GM20431 (cell line): ENCODE results near the gene PRKN.

Experiments used
- in situ Hi-C: fragments of 300-500 bp; cut with MseI, MboI; formaldehyde crosslinking; loops from one replicate; pipeline ENCODE4 v1.15.0; 2020; ENCODE audit warnings: low sequenced_read_pairs; ENCODE audit not compliant: unreplicated experiment

PRKN gene

DNA sequence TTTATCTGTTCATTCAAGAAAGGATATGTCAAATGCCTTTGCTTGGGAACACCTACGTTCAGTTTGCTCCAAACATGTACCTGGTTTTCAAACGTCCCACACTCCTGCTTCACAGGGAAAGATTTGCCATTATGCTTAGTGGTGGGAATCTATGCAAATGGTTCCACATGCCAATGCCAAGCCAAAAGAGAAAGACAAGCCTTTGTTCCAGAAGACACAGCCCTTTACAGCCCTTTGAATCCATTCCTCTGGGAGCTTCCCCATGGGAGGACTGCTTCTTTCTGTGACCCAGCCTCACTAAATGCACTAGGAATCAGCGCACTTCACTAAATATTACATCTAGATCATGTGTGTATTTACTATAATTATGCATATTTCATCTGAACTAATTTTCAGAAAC, 619.5 kb downstream of the PRKN start:
- in situ Hi-C loops = no loop called here

DNA sequence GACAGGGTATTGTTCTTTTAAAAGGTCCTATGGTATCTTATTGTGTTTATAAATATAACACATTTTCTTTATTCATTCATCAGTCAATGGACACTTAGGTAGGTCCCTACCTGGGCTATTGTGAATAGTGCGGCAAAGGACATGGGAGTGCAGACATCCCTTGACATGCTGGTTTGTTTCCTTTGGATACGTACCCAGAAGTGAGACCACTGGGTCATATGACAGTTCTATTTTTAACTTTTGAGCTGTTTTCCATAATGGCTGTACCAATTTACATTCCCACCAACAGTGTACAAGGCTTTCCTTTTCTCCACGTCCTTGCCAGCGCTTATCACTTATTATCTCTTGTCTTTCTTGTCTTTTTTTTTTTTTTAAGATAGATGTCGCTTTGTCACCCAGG, 627.5 kb downstream of the PRKN start:
- in situ Hi-C loops = no loop called here

DNA sequence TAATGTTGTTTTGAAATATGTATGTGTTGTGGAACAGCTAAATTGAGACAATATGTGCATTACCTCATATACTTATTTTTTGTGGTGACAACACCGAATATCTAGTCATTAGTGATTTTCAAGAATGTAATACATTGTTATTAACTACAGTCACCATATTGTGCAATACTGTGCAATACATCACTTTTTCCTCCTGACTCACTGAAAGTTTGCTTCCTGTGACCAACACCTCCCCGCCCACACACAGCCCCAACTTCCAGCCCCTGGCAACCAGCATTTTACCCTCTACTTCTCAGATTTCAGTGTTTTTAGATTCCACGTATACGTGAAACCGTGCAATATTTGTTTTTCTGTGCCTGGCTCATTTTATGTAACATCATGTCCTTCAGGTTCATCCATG, 627.9 kb downstream of the PRKN start:
- in situ Hi-C loops = no loop called here

DNA sequence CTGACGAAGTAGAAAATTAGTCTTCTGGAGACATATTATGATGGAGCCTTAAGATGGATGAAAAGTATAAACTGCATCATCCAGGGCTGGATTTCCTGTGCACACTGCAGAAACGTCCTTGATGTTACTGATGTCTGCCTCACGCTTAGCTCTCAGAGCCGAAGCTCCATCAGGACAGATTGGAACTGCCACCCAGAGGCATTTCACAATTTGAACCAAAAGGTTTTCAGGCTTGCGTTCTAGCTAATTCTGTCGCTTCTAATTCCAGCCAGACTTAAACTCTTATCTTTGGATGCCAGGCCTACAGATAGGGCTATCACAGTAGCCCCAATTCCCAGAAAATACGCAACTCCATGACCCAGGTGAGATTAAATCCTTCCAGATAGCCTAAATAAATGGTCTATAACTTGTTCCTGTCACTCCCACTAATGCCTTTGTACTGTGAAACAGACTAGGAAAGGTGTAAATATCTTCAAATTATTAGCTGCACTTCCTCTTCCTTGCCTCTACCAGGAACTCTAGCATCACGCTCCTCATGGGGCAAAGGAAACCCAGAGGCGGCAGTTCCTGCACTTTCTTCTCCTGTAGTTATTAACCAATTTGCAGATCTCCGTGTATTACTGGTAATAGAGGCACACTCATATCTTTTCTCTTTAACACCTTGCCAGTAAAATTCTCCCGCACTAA, 634.6 kb downstream of the PRKN start:
- in situ Hi-C loops = no loop called here

DNA sequence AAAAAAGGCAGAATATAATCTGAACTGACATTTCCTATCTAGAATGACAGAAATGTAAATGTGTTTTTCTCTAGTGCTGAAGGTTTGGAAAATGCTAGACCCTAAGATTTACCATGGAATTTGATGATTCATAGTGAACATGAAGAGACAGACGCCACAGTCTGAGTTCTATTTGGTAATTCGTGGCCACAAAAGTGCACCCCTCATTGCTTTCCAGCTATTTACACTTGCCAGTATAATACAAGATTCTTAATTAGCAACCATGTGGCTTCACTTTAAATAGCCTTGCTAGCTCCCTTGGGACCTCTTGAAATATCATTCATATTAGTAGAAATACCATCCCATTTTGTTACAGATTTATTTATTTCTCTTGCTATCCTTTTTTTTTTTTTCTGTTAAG, 636.8 kb downstream of the PRKN start:
- in situ Hi-C loops = no loop called here

DNA sequence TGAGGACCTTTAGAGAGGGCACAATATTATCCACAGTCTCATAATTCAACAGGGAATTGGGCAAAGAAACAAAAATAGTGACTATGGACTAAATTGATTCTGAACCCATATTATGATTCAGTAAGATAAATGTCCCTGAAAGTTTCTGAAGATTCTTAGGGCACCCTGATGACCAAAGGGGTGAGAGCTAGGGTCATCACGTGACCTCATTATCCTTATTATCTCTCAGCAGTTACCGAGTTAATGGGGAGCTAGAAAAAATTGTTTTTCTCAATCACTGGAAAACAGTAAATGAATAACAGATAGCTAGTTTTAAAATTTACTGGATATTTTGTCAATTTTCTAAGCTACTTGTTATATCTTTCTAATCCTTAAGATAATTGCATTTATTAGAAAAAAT, 639.5 kb downstream of the PRKN start:
- in situ Hi-C loops = no loop called here

DNA sequence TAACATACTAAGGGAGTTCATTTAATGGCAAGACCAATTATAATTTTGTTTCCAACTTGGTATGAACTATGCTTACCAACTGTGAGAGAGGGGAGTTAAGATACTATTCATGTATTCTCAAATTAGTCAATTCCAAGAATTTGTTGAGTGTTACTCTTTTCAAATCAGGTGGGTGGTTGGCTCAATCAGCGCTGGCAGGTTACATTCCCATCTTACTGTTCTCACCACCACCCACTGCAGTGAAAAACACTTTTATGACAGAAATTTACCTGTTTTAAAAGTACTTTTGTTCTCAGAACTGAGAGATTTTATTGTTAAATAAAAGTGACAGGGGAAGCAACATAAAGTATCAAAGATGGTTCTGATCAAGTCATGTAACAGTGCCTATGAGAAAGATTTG, 642.0 kb downstream of the PRKN start:
- in situ Hi-C loops = no loop called here

DNA sequence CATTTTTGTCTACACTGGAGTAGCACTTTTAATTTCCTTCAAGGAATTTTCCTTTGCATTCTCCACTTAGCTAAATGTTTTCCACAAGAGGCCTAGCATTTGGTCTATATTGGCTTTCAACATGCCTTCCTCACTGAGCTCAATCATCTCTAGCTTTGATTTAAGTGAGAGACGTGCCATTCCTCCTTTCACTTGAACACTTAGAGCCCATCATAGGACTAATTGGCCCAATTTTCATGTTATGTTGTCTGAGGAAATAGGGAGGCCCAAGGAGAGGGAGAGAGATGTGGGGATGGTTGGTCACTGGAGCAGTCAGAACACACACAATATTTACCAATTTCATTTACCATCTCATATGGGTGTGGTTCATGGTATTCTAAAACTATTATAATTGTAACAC, 645.0 kb downstream of the PRKN start:
- in situ Hi-C loops = no loop called here

DNA sequence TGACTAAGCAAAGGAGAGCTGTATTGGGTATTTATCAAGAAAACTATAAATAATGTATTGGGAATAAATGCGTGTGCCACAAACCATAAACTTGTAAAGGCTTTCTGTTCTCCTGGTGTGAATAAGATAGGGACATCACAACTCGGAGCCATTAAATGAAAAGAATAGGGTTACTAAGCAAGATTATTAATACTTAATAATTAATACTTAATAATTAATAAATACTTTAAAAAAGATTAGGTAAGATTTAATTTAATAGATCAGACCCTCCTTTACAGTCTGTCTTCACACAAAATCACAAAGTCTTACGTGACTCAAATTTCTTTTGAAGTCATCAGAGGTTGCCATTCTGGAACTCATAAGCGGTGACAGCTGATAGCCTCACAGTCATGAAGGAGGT, 648.9 kb downstream of the PRKN start:
- in situ Hi-C loops = no loop called here

DNA sequence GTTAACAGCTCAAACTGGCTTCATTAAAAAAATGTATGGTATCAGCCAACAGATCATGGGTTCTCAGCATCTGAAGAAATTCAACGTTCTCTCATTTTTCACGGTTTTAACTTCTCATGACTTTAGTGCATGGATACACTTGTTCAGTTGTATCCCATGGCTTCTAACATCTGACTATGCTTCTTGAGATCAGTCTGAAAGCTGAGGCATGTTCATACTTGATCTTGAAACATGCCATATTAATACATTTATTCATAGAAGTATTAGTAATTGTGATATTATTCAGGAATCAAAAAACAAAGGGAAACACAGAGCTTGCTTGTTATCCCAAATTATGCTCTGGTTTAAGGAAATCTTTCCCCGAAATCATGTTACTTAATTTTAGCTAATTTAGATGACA, 649.4 kb downstream of the PRKN start:
- in situ Hi-C loops = no loop called here

DNA sequence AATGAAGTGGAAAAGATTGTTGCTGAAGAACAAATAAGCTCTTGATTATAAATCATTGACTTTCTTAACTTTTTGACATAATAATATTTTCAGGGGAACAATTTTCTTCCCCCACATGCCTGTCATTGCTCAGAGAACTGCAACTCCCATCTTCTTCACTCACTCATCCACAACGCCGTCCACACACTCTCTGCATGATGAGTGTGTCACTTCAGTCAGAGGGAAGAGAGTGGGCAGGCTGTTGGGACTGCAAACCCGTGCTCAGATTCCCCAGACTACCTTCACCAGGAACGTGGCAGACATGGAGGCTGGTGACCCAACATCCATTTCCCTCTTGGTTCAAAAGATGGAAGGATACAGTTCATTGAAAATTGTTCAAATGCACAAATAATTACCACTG, 650.8 kb downstream of the PRKN start:
- in situ Hi-C loops = no loop called here

DNA sequence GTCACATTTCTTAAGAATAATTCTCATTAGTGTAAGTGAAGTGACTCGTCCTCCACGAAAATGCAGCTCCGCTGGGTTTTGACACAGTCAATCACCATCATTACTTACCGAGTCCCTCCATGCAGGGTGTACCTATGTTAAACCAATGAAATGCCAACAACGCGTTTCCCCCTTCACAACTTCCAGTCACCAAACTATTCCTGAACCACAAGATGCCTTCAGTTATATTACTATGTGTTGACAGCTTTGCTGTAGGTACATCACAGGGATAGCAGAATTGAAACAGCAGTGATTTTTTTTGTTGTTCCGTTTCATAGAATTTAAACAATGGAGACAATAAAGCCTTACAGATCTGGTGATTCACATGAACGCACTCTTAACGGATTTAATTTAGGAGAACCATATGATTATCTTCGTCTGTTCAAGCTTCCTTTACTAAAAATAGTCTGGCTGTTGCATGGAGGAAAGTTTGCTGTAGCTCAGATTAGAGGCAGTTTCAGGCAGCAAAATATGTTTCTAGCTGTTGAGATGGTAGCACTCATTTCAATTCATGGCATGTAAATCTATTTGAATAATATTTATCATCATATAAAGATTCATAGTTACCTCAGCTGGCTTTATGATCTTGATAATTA, 652.8 kb downstream of the PRKN start:
- in situ Hi-C loops = no loop called here

DNA sequence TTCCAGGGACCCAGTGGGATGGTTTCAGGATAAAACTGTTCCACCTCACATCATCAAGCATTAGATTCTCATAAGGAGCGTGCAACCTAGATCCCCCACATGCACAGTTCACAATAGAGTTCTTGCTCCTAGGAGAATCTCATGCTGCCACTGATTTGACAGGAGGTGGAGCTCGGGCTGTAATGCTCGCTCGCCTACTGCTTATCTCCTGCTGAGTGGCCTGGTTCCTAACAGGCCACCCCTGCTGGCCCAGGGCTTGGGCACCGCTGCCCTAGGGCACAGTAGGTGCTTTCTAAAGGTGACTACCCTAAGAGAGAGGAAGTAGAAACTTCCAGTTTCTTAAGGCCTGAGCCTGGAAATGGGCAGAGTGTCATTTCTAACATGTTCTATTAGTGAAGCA, 656.9 kb downstream of the PRKN start:
- in situ Hi-C loops = no loop called here

DNA sequence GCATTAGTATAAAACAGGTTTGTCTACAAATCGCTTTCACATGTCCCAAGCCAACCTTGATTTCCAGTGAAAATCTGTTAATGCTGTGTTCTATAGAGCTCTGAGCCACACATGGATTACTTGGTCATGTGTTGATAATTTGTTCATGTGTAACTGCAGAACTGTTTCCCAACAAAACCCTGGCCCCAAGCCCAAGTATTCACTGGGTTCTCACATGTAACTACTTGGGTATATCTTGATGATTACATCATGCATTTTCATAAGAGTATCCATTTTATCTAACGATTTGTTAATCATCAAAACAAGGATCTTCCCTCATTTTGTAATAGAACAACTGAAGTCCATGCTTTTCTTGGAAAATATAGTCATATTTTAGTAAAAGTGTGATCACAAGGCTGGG, 657.6 kb downstream of the PRKN start:
- in situ Hi-C loops = no loop called here

DNA sequence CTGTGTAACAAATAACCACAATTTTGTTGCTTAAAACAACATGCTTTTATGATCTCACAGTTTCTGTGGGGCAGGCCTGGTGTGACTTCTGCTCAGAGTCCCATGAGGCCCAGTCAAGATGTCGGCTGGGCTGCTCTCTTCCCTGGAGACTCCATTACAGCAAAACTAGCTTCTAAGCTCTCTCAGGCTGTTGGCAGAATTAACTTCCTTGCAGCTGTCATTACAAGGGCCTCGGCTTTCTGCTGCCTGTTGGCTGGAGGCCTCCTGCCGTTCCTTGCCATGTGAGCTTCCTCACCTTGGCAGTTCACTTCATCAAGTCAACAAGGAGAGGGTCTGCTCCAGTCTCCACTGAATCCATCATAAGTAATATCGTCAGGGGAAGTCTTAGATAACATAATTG, 659.2 kb downstream of the PRKN start:
- in situ Hi-C loops = no loop called here

DNA sequence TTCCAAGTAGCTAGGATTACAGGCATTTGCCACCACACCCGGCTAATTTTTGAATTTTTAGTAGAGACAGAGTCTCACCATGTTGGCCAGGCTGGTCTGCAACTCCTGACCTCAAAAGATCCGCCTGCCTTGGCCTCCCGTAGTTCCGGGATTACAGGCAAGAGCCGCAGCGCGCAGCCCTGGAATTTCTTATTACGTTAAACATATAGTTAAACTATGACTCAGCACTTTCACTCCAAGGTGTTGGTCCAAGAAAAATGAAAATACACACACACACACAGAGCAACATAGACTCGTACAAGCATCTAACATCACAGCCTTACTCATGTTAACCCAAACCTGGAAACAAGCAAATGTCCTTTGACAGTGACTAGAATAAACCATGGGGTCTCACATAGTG, 663.9 kb downstream of the PRKN start:
- in situ Hi-C loops = no loop called here

DNA sequence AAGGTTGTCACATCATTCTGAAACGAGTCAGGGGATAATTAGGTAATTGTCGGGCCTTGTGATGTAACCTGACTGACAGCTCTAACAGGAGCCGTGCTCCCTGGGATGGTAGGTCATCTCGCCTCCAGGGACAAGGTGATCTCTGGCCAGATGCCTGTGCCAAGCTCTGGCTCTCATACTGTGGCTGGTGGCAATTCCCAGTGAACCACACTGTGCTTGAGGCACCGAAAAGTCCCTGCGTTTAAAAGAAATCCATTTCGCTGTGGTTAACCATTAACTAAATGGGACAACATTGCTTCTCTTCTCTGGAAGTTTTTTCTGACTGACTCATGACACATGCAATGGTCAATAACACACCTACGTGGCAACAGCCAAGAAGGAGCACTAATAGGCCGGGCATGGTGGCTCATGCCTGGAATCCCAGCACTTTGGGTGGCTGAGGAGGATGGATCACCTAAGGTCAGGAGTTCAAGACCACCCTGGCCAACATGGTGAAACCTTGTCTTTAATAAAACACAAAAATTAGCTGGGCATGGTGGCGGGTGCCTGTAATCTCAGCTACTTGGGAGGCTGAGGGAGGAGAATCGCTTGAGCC, 669.2 kb downstream of the PRKN start:
- in situ Hi-C loops = no loop called here

DNA sequence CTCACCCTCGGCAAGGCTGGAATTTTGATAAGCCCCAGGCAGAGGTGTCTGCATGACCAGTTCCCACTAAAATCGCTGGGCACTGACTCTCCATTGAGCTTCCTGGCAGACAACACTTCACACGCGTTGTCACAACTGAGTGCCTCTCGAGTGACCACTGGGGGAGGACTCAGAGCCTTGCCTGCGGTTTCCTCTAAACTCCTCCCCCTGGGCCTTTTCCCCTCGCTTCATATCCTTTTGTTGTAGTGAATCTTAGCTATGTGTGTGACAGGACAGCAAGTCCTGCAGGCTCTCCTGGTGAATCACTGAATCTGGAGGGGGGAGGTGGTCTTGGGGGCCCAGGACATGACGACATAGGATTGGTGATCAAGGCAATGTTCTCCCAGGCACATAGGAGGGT, 670.8 kb downstream of the PRKN start:
- in situ Hi-C loops = no loop called here

DNA sequence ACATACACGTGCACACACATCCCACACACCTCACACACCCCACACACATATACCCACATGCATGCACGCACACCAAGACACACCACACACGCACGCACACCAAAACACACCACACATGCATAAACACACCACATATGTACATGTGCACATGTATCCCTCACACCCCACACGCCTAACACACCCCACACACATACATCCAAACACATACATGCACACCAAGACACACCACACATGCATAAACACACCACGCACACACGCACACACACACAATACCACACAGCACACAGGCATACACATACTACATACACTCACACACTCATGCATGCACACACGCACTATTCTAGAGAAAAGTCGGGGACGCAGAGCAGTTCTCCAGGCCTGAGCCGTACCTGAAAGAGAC, 671.5 kb downstream of the PRKN start:
- in situ Hi-C loops = no loop called here

DNA sequence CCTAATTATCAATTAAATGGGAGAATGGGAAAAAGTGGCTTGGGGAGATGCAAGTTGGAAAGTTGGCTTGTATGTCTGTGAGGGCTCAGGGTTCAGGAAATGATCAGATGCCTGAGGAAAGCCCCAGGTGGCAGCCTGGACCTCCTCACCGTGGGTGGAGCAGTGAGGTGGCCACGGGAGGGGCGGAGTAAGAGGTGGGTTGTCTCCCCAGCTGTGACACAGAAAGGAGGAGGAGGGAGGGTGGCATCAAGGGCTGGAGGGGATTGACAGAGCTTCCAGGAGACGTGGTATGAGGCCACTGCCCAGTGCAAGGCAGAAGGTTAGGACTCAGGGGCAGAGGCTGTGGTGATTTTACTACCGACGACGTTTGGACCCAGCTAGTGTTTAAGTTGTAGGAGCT, 672.2 kb downstream of the PRKN start:
- in situ Hi-C loops = no loop called here

DNA sequence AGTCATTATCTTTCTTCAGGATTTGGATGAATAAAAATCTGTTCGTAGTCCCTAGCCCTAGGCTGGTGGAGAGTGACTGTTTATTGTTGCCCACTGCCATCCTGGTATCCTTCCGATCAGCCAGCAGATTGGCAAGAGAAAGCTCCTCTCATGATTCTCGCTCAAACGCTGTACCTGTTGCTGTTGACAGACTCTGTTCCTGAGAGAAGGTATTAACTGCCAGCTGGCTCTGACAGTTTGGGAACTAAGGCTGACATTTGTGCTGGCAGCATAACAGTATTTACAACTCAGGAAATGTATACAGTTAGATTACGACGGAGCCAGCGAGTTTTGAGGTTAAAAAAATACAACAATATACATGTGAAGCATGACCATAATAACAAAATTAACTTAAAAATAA, 674.5 kb downstream of the PRKN start:
- in situ Hi-C loops = no loop called here

DNA sequence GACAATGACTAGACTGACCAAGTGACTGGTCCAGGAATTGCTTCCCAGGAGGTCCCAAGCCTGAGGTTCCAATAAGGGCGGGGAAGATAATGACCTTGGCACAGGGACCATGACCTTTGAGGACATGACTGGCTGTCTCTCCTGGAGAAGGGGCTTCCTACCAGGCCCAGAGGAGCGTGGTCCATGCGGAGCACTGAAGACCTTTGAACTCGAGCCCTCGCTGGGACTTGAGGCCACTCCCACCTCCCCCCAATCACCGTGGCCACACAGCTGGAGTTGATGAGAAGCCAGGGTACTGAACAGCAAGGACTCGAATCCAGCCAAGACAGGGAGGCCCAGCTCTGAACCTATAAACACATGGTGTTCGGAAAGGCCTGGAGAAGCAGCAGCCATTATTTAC, 677.0 kb downstream of the PRKN start:
- in situ Hi-C loops = no loop called here
